ENCODE measurements around the gene NEUROD1.

GRCh38 chr2:181725476-181725875 lies 45.2 kb upstream of the NEUROD1 start:
- TF ChIP-seq CTCF (IDR thresholded peaks at IDR 0.05) (no peak), EZH2phosphoT487 (IDR thresholded peaks at IDR 0.05) (no peak)

Data from neural progenitor cell (in vitro differentiated cells).